Astrocyte of the cerebellum (primary cell): ENCODE data around the gene TLCD5.

Source experiments
- DNase-seq: peaks from one replicate; pipeline ENCODE4 v3.0.0-alpha.2; 2011; ENCODE audit warnings: low read depth
- H3K4me3 ChIP-seq: 2 replicates; pipeline ENCODE4 v1.5.1; 2011; ENCODE audit warnings: mild to moderate bottlenecking, low read depth, low read length, moderate library complexity
- CTCF ChIP-seq: IDR thresholded peaks from 2 replicates; pipeline ENCODE4 v1.5.1; 2012; ENCODE audit warnings: low read length, low read depth, moderate library complexity, mild to moderate bottlenecking; ENCODE audit errors: missing control alignments
- in situ Hi-C: cut with HindIII; loops from 2 replicates; pipeline ENCODE4 v1.10.0; 2017; ENCODE audit warnings: low sequenced_read_pairs

TLCD5 gene

GRCh38 chr11:120285256-120285655 is 39.8 kb upstream of the TLCD5 start:
- DNase-seq = no peak
- in situ Hi-C loops = no loop called here
- no peak for TF ChIP-seq CTCF
- no peak overlapping the region for H3K4me3 ChIP-seq

DNA sequence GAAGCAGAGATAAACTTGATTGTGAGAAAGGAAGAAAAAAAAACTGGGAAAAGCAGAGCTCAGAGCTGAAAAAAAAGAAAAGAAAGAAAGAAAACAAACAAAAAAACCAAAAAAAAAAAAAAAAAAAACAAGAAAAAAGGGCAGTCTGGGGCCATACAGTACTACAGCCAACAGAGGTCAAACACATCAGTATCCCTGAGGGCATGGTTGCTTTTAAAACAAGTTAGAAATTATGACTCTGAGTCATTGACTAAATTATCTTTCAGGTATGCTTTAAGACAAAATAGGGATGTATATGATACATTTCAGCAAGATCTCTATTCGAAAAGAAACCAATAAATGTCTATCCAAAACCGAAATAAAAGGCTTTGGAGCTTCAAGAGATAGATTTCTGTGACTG is 37.1 kb upstream of the TLCD5 start:
- TF ChIP-seq CTCF = no peak
- DNase-seq = no peak
- H3K4me3 ChIP-seq = no peak overlapping the region
- in situ Hi-C loops = no loop called here

DNA sequence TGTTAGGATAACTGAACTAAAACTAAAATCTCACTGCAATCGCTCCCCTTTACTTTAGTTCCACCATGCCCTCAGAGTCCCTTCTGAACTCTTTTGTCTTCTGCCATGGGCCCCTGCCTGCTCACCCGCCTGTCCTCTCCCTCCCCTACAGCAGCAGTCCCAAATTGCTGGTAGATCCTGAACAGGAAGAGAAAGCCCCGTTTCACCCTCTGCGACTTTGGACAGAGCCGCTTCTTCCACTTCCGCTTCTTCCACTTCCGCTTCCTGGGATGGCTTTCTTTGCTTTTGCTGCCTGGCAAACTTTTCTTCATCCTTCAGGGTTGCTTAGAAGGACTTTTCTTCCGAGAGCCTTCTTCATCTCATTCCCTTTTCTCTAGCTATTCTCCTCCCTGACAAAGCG is 35.7 kb upstream of the TLCD5 start:
- H3K4me3 ChIP-seq = no peak overlapping the region
- no peak for TF ChIP-seq CTCF
- in situ Hi-C loops = no loop called here
- no peak for DNase-seq

GRCh38 chr11:120290956-120291355 is 34.1 kb upstream of the TLCD5 start:
- DNase-seq = no peak
- TF ChIP-seq CTCF = no peak
- in situ Hi-C loops = no loop called here
- H3K4me3 ChIP-seq = no peak overlapping the region

DNA sequence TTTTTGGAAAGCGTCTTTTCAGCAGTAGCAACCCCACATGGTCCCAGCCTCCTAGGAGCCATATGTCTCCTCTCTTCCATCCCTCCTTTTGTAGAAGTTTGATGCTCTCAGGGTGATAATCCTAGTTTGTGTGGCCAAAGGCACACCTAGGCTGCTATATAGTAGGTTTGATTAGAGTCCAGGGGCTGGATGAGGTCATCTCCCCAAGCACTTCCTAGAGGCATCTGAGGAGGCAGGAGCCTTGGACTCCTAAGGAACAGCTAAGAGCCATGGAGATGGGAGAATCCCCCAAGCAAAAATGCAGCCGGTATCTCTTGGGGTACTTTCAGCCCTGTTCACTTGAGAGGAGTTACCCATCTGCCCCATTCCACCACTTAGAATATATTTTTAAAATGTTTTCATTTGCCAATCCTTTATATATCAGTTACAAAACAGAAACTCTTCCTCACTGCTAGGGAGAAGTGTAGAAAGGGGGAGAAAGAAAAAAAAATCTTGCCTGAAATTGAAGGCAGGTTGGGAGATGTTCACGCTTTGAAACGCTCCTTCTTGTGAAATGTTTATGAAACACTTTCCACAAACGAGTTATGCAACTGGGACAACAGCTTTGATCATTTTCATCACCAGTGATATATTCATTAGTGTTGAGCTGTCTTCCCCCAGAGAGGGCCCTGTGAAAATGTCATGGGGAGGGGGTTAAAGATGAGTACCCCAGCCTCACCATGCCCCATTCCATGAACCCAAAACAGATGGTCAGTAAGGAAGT is 31.9 kb upstream of the TLCD5 start:
- no peak overlapping the region for H3K4me3 ChIP-seq
- DNase-seq = no peak
- in situ Hi-C loops = no loop called here
- no peak for TF ChIP-seq CTCF

- in situ Hi-C loops = no loop called here
- no peak for DNase-seq
These were observed 31.0 kb upstream of the TLCD5 start for GRCh38 chr11:120294096-120294495.

More at GRCh38 chr11:120294096-120294495, 31.0 kb upstream of the TLCD5 start:
- TF ChIP-seq CTCF = no peak
- H3K4me3 ChIP-seq = no peak overlapping the region
